GM10847 (cell line): ENCODE results near the gene TMC8.
A peak's percentile ranks its signal among the peaks of the same experiment; 100 is the strongest.

Experiments
- POLR2A ChIP-seq: IDR thresholded peaks from 2 replicates; pipeline ENCODE4 v1.6.1; 2011; ENCODE audit not compliant: insufficient read length; ENCODE audit errors: extremely low read depth

TMC8 gene

GRCh38 chr17:78186692-78187595 is 56.4 kb downstream of the TMC8 start, which contains the start of the genes AFMID and TK1:
AFMID (plus strand) TSS chr17:78187362; CDS start chr17:78187371, 9 bp downstream.
TK1 (minus strand) TSS chr17:78187052; CDS start chr17:78186994, 58 bp downstream.
- peak; percentile 61 for TF ChIP-seq POLR2A
